OCI-M2 (cell line): ENCODE data around the gene TMEM43.
"Not testable (repeated sequence)": the region's sequence is repeated elsewhere in the genome, so short reads cannot be mapped to it uniquely, and the experiment has no call there.

Experiments used
- DNase-seq: peaks from one replicate; lab custom pipeline; 2025; ENCODE audit not compliant: unreplicated experiment; lab: John Stamatoyannopoulos, UW

TMEM43 gene, protein sequence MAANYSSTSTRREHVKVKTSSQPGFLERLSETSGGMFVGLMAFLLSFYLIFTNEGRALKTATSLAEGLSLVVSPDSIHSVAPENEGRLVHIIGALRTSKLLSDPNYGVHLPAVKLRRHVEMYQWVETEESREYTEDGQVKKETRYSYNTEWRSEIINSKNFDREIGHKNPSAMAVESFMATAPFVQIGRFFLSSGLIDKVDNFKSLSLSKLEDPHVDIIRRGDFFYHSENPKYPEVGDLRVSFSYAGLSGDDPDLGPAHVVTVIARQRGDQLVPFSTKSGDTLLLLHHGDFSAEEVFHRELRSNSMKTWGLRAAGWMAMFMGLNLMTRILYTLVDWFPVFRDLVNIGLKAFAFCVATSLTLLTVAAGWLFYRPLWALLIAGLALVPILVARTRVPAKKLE

DNA sequence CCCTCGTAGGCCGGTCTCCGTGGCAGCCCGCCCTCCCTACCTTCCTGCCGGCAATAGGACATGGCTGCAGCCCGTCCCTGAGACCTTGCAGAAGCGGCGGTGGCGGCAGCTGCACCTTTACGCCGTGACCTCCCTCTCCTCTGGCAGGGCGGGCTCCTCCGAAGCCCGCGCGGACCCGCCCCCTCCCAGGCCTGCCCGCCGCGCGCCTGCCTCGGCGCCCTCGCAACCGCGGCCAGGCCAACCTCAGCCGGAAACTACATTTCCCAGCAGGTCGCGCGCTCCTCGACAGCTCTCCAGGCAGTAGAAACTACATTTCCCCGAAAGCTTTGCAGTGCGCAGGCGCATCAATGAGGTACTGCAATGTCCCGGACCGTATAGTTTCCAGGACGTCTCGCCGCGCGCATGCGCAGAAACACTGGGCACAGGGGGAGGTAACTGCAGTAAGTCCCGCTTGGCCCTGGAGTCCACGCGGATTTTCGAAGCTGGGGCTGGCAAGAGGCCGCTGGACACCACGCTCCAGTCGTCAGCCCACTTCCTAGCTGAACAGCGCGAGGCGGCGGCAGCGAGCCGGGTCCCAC is at the start of gene TMEM43, which contains the start of gene CHCHD4:
TMEM43 (plus strand) TSS at position 438 of the 578 bp plus-strand sequence. CDS start 142 bp downstream, outside the sequence.
CHCHD4 (minus strand) TSS at position 256 of the 578 bp plus-strand sequence; CDS start at position 62, 194 bp downstream.
- peak; percentile 42 for DNase-seq

DNA sequence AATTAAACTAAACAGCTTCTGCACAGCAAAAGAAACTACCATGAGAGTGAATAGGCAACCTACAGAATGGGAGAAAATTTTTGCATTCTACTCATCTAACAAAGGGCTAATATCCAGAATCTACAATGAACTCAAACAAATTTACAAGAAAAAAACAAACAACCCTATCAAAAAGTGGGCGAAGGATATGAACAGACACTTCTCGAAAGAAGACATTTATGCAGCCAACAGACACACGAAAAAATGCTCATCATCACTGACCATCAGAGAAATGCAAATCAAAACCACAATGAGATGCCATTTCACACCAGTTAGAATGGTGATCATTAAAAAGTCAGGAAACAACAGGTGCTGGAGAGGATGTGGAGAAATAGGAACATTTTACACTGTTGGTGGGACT is 49.6 kb upstream of the TMEM43 start:
- not testable (repeated sequence) for DNase-seq

DNA sequence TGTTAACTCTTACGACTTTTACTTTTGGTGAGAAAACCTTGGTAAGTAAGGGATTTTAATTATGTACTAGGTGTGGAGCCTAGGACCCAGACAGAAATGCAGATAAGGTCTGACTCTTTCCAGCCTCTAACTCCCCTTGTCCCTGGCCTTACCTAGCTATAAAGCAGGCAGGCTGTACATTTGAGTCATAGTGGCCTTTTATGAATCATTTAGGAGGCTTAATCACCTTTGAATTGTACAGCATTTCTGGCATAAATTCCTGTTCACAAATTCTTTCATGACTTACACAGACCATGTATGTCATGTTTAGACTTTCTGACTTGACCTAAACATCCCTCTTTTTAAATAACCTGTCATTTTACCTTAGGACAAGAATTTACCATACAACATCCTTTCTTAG is 47.5 kb upstream of the TMEM43 start:
- DNase-seq, result no peak

DNA sequence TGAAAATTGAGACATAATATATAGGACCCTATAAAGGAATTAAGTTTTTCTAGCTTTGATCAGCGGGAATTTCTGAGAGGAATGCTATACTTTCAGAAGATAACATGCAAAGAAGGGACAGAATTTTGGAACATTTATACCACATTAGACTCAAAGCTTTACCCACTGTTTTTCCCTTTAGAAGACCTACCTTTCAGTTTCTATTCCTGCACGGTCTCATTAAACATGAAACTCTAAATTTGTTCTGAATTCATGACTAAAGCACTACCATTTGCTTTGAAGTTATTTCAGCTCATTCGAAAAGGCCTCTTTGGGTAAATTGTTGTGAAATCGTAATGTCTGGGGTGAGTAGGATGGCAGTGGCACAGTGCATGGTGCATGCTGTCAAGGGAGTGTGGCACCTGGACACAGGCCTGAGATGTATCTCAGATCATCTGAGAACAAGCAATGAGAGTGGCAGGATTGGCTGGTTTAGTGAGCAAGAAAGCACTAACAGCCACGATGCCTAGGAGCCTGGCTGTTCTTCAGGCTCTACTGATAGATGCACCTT is 42.7 kb upstream of the TMEM43 start:
- DNase-seq, result no peak

DNA sequence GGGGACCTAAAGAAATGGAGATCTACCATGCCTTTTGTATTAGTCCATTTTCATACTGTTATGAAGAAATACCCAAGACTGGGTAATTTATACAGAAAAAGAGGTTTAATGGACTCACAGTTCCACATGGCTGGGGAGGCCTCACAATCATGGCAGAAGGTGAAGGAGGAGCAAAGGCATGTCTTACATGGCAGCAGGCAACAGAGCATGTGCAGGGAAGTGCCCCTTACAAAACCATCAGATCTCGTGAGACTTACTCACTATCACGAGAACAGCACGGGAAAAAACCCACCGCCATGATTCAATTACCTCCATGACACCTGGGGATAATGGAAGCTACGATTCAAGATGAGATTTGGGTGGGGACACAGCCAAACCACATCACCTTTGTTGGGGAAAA is 37.4 kb upstream of the TMEM43 start:
- not testable (repeated sequence) for DNase-seq

DNA sequence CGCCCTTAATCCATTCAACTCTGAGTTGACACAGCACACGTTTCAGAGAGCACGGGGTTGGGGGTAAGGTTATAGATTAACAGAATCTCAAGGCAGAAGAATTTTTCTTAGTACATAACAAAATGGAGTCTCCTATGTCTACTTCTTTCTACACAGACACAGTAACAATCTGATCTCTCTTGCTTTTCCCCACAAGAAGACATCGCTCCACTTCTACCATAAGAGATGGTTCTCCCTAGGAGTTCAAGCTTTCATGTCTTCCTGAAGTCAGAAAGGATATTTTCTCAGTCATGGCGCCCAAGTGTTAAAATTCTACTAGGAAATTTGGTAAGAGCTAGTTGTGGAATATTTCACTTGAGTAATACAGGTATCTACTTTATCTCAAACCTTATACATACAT is 32.9 kb upstream of the TMEM43 start:
- DNase-seq, result not testable (repeated sequence)

DNA sequence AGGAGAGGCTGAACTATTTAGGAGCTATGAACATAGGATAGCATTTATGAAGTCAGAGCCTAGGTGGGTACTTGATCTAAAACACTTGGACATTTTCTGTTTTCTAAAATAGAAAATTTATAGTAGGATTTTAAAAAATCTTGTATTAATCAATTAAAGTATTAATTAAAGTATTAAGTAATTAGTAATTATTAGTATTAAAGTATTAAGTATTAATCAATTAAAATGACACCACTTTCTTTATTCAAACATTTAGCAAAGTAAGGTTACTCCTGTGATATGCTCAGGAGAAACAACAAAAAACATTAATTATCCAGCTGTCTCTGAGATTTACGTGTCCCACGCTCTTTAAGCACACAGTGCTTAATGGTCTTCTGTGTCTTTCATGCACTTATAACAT is 32.4 kb upstream of the TMEM43 start:
- DNase-seq, result no peak

DNA sequence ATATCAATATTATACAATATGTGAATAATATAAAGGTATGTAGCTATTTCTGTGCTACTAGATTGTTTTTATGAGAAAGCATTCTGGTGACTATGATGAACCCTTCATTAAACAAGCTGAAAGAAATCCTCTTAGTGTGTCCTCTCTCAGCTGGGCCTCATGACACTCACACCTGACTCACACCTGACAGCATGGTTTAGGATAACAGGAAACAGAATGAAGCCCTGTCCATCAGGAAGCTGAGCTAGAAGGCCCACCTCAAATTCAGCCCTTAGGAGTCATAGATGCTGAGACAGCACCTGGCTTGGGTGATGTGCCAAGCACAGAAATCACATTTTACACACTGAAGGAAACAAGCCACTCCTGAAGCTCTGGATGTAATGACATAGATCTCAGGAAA is 31.0 kb upstream of the TMEM43 start:
- DNase-seq, result no peak

DNA sequence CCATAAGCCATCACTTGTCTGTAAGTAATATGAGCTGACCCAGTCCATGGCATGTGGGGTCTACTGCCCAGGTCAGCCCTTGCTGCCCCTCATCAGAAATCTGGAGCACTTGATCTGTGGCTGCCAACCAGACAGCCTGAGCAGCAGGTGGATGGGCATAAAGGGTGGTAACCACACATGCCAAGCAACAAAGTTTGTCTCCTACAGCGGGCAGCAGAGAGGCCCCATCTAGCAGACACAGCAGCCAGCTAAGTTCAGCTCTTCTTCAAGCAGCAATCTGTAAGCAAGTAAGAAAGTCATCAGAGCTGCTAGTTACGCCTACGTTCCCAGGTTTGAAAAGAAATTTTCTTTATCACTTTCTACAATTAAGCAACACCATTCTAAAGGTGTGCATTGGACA is 28.1 kb upstream of the TMEM43 start:
- no peak for DNase-seq

DNA sequence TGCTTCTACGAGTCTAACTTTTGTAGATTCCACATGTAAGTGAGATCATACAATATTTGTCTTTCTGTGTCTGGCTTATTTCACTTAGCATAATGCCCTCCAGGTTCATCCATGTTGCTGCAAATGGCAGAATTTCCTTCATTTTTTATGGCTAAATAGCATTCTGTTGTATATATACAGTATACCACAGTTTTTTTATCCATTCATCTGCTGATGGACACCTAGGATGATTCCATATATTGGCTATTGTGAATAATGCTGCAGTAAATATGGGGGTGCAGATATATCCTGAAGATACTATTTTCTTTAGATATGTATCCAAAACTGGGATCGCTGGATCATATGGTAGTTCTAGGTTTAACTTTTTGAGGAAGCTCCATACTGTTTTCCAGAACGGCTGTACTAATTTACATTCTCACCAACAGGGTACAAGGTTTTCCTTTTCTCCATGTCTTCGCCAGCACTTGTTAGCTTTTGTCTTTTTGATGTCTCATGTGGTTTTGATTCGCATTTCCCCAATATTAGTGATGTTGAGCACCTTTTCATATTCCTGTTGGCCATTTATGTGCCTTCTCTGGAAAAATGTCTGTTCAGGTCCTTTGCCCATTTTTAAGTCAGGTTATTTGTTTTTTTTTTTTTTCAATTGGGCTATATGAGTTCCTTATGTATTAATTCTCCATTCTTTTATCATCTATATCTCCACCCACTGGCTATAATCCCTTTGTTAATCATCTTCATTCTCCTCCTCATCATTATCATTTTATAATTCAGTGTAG is 27.0 kb upstream of the TMEM43 start:
- DNase-seq, result no peak

DNA sequence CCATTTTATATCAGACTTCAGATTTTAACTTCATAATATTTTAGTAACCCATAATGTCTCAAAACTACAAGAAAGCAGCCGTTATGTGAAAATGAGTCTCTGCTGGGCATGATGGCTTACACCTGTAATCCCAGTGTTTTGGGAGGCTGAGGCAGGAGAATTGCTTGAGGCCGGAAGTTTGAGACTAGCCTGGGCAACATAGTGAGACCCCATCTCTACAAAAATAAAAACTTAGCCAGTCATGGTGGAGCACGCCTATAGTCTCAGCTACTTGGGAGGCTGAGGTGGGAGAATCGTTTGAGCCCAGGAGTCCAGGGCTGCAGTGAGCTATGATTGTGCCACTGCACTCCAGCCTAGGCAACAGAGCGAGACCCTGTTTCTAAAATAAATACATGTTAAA is 15.0 kb upstream of the TMEM43 start:
- DNase-seq, result not testable (repeated sequence)

DNA sequence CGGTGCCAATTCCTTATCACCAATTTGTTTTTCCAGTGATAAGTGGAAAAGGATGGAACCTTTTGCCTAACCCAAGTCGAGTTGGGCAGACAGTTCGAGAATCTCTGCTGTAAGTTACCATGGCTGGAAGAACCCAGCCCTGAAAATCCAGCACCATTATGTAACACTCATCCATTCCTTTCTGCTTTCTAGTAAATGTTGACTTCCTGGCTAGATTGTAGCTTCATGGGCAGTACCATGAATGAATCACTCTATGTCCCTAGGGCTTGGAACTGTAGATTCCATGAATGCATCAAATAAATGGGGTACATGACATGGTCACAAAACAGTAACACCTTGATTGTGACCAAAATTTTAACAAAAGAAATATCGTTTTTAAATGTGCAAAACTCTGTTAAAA is 14.2 kb upstream of the TMEM43 start:
- DNase-seq, result no peak

DNA sequence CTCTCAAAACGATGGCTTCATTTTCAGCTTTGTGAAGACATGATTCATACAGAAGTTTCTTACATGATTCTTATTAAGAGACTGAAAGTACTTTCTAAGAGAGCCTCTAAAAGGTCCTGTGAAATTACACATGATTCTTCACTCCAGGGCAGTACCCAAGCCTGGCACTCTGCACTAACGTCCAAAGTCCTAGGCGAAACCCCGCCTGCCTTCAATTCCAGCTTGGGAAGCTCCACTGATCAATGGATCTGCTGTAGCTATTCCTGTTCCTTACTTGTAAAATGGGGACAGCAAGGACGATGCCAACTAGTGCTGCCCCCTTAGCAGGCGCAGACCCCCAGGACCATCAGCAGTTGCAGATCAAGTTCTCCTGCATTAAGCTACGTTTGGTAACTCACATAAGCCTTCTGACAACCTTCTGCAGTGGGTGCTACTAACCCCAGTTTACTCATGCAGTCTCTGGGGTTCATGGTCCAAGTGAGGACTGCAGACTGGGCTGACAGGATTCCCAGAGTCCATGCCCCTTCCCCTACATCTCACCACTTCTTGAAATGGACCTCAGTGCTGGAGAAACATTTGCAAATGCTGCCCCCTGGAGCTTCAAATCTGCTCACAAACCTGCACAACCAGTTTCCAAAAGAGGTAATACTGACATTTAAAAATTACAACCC is 10.8 kb upstream of the TMEM43 start:
- DNase-seq, result no peak

DNA sequence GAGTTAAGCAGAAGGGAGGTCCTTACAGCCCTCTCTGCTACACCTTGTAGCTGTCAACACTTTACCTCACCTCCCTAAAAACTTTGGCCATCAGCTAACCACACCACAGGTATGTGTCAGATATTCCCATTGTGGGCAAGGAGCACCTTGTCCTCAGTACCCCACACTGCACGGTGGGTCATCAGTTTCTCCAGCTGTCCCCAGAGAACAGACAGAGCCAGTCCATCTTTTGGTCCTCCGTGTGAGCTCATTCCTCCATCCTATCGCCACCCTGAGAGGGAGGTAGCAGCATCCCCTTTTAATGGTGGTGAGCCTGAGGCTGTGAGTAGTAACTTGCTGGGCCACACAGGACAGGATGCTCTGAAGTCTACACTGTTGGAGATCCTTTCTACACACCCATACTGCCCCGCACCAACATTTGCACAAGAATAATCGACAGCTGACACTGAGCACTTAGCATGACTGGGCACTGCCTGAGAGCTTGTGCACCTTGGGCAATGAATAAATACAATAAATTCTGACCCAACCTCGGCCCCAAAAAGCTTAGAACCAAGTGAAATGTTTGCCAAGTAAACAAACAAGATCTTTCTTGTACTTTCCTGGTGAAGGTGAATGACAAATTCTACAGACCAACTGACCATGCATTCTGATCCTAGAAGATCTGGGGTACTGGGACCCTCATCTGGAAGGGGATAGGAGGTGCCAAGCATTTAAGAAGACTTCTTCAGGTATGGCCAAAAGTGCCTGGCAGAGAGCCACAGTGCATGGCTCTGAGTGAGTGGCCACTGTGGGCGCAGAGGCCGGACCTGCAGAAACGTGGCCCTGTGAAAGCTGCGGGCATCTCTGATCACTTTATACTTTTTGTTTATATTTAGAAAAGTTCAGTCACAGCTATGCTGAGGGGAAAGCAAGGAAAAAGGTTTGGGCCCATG is 7.1 kb upstream of the TMEM43 start:
- no peak for DNase-seq

DNA sequence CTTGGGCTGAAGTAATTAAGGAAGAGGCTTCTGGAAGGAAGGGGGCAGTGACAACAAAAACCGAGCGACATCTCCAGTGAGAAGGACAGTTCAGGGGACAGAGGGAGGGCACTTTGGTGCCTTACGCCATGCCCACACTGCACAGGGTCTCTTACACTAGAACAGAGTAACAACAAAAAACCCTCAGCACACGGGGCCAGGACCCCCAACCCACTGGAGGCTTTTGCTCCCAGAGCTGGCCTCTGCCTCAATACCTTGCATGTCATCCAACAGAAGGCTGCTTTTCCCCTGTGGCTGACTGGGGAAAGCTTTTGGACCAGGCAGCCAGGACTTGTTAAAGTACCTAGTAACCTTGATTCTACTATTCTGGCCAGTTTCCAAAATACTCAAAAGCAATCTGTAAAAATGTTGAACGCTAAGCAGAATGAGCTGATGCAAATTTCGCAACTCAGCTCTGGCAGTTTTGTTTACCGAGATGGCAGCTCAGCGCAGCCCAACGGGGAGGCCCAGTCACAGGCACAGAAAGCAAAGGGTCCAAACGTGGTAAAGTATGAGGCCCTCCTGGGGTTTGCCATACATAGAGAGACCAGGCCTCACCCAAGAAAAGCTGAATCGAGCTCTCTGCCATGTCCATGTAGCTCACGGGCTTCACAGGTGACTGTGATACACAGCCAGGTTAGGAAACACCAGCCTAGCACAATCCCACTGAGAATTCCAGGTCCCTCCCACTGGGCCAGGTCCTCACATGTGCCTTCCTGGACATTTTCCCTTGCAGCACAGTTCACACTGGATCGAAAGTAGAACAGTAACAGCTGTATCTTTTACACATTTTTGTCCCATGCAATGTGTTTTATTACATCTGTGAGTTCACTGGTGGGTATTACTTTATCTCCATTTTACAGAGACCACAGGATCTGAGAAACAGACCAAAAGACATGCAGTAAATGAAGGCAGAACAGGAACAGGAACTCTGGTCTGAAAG is 6.2 kb upstream of the TMEM43 start:
- no peak for DNase-seq

DNA sequence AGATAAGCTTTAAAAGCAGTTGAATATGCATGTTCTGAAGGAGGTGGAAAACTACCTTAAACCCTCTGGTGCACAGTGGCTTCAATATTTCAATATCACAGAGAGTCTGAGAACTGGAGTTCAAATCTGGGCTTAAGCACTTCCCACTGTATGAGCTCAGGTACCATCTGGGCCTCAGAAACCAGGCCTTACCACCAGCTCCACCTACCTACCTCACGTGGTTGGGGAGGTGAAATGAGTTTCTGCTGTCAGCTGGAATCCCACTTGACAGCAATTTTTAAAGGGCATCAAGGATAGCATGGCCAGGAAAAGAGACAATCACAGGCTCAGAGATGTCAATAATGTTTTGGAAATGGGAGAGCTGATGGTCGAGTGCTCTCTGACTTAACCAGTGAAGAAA is 5.2 kb upstream of the TMEM43 start:
- no peak for DNase-seq

DNA sequence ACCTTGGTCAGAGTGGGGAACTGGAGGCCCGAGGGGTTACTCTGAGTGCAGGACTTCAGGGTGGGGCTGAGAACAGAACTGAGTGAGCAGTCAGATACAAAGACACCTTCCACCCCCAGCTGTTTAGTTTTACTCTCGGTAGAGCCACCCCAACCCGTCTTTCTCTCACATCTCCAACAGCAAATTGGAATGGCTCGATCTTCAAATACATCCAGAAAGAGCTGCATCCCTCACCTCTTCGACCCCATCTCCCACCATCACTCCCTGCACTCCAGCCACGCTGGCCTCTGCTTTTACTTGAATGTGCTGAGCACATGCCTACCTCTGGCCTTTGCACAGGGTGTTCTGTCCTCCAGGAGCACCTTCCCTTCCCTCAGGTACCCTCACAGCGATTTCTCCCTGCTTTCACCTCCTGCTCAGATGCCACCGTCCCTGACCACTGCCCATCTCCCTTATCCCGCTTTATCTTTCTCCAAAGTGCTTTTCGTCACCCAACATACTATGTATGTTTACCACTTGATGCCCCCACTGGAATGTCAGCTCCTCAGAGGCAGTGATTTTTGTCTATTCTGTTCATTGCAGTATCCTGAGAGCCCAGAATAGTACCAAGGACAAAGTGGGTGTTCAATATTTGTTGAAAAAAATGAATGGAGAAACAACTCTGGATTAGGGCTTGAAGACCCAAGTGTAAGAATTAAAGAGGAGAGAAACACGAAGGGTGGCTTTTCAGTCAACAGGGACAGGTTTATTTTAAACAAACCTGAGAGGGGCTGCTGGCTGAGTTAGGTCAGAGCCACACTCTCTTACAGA is 4.5 kb upstream of the TMEM43 start:
- no peak for DNase-seq

DNA sequence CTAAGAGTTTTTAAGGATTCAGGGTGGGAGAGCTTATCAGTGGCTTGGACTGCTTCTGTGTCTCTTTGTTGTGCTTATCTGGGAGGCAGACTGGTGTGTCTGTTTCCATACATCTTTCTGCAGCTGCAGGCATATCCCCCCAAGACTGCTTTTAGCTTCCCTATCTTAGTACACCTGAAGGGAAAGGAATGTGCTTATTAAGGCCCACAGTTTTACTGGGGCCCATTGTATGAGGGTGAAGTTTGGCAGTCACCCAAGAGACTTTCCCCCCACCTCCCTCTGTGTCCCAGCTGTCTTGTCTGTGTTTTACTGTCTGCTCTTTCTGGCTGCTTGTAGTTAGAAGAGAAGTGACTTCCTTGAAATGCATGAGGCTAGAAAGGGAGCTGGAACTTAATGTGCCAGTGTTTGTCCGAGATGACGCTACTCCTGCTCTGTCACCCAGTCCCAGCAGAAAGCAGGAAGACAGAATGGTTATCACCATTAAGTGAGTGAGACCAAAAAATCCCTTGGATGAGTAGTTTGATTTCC is 3.9 kb upstream of the TMEM43 start:
- DNase-seq, result not testable (repeated sequence)
